HG03103 (cell line): ENCODE data around the gene FGF22.
"Not testable (repeated sequence)": the region's sequence is repeated elsewhere in the genome, so short reads cannot be mapped to it uniquely, and the experiment has no call there.

Experiments
- ATAC-seq: cut with Tn5 transposase; IDR thresholded peaks from one replicate; pipeline ENCODE4 v1.9.1; 2021; ENCODE audit warnings: low read depth; ENCODE audit not compliant: unreplicated experiment

The FGF22 gene

DNA sequence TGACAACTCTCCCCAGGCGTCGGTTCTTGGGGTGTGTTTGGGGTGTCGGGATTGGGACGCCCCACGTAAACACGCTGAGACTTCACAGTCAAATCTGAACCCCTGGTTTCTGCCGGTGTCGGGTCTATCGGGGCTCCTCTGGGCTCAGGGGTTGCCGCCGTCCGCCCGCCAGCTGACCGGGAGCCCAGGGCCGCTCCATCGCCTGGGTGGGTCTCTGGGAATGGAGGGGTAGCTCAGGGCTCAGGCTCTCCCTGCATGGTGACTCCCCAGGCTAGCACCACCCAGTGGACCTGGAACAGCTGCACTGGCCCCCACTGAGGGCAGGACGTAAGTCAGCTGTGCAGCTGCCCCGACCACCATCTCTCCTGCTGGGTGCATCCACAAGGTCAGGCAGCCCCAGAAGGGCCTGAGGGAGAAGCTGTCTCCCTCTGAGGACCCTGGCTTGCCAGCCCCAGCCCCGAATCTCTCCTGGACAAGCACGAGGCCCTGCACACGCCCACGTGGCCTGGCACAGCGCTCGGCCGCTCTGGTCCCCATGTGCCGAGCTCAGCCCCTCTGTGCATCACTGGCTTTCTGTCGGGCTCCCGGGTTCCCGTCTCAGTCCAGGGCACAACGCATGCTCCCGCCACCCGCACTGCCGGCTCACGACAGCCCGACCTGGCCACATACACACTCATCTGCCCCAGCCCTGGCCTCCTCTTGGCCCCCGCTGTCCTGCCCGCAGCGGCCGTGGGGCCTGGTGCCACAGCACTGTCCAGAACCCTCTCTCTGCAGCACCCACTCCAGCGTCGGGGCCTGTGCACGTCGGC, 17.3 kb downstream of the FGF22 start:
- ATAC-seq = no peak

DNA sequence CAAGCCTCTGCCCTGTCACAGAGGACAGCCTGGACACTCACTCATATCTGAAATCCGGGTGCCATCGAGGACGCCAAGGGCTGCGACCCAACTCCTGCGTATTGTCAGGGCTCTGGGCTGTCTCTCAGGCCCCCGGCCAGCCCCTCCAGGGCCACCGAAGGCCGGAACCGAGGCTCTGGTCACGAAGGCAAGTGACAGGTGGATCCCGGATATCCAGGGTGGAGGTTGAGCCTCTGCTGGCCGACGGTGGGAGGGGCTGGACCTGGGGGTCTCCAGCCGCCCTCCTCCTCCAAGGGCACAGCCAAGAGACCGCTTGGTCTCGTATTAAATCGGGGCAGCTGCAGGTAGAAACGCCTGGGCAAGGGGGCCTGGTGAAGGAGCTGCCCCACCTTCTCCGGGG, 17.9 kb downstream of the FGF22 start:
- ATAC-seq = no peak

DNA sequence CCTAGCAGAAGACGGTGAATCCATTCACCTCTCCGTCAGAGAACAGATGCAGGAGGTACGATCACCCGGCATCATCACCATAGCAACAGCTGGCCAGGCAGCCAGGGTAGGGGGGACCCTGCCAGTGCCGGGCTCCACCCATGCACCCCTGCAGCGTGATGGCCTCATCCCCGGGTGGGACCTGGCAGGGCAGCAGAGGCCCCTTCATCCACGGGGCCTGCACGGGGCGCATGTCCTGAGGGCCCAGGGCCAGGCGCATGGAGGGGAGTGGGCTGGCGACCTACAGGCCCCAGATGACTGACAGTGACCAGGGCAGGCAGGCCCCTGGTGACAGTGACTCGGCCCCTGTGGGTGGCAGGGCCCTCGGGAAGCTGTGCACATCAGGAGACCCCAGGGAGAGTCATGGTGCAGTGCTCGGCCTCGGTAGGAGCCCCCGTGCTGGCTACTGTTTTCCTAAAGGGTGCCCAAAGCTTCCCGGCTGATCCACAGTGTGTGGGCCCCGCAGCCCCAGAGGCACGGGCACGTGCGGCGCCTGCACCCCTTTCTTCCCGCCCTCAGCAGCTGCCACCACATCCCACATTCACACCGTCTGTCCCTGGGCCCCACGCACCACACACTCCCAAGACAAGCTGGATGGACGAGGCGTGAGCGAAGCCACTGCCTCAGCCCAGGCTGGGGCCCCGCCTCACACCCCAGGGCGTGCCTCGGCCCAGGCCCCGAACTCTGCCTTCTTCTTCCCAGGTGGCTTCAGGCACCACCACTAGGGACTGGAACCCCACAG, 18.6 kb downstream of the FGF22 start:
- ATAC-seq = no peak

GRCh38 chr19:658916-659839, 19.5 kb downstream of the FGF22 start:
- no peak for ATAC-seq

DNA sequence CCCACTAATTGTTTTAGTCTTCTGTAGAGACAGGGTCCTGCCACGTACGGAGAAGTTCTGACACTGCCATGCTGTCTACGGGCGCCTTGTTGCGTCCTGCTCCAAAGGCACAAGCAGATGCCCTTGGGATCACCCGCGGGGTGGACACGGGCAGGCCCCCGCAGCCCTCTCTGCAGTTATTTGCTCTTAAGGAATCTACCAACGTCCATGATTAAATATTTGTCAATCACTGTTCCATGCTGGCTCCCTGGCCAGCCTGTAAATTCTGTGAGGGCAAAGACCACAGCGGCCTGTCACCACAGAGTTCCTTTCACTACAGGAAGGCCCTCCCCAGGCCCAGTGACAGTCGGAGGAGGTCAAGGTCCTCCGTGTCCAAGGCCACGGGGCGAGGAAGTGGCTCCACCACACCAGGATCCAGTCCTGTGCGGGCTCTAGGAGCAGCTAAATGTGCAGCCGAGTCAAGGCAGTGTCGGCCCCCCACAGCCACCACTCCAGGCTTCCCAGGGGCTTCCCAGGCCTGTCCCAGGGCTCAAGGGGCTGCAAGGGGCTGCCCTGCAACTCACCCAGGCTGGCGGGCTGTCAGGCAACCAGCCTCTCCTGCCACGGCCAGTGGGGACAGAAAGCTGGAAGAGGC, 21.2 kb downstream of the FGF22 start:
- ATAC-seq = no peak

GRCh38 chr19:661427-662196, 21.9 kb downstream of the FGF22 start:
- no peak for ATAC-seq

DNA sequence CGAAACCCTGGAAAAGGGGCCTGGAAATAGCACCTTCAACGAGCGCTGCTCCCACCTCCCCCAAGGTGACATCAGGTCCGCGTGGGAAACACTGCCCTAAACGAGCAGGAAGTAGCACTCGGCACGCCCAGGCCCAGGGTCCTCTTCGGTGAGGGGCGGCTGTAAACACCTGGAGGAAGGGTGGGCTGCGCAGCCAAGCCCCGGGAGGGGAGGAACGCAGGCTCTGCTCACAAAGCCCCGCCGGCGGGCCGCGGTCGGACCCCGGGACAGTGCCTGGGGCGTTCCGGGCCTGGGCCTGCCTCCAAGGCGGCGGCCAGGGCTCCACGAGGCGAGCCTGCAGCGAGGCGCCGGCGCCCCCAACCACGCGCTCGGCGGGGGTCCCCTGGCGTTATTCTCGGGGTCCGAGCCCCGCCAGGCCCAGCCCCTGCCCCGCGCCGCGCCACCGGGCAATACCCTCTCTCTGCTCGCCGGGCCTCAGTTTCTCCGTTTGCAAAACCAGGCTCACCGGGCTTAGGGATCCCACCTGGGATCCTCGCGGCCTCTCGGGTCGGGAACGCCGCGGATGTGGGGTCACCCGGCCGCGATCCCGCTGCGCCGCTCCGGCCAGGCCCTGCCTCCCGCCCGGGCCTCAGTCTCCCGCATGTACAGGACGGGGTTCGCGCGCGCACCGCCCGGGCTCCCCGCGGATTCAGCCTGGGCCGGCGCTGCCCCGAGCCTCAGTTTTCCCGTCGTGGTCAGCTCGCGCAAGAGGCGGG, 22.7 kb downstream of the FGF22 start:
- ATAC-seq = no peak

DNA sequence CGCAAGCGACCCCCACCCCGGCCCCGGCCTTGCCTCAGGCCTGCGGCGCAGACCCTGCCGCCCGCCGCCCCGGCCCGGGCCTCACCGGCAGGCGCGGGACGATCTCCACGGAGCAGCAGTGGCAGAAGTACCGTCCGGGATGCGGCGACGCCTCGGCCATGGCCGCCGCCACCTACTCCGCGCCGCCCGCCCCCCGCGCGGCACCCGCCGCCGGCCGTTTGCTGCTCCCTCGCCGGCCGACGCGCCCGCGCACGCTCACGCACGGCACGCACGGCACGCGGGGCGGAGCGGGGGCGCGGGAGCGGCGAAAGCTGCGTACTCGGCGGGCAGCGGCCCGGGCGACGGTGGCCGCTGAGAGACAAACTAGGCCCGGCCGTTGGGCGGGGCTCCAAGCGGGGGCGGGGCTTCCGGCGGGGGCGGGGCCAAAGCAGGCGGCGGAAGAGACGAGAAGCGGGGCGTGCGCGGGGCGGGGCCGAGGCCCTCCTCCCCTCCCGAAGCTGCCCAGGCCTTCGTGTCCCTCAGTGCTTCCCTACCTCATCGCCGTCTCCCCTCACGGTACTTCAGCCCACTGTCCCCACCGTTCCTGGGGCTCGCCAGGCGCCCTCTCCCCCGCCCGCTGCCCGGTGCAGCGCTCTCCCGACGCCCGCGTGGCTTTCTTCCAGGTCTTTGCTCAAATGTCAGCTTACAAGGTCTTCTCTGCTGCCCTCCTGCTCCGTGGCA, 23.4 kb downstream of the FGF22 start, which contains the start of gene RNF126:
TSS of gene RNF126 (minus strand) at position 253 of the 720 bp plus-strand sequence. CDS start at position 160, 93 bp downstream.
- ATAC-seq = peak; percentile 50

- no peak for ATAC-seq
These were observed 24.0 kb downstream of the FGF22 start for GRCh38 chr19:663682-664117.

- no peak for ATAC-seq
These were observed 25.3 kb downstream of the FGF22 start for GRCh38 chr19:664913-665443.

GRCh38 chr19:666985-667573, 27.4 kb downstream of the FGF22 start:
- ATAC-seq = not testable (repeated sequence)

DNA sequence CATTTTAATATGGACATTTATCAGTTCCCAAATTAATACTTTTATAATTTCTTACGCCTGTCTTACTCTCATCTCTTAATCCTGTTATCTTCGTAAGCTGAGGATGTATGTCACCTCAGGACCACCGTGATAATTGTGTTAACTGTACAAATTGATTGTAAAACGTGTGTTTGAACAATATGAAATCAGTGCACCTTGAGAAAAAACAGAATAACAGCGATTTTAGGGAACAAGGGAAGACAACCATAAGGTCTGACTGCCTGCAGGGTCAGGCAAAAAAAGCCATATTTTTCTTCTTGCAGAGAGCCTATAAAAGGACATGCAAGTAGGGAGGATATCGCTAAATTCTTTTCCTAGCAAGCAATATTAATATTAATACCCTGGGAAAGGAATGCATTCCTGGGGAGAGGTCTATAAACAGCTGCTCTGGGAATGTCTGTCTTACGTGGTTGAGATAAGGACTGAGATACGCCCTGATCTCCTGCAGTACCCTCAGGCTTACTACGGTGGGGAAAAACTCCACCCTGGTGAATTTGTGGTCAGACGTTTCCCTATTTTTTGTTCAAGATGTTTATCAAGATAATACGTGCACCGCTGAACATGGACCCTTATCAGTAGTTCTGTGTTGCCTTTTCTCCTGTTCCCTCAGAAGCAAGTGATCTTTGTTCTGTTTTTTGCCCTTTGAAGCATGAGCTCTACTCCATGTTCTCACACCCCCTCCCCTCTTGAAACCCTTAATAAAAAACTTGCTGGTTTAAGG, 29.2 kb downstream of the FGF22 start:
- ATAC-seq = not testable (repeated sequence)

DNA sequence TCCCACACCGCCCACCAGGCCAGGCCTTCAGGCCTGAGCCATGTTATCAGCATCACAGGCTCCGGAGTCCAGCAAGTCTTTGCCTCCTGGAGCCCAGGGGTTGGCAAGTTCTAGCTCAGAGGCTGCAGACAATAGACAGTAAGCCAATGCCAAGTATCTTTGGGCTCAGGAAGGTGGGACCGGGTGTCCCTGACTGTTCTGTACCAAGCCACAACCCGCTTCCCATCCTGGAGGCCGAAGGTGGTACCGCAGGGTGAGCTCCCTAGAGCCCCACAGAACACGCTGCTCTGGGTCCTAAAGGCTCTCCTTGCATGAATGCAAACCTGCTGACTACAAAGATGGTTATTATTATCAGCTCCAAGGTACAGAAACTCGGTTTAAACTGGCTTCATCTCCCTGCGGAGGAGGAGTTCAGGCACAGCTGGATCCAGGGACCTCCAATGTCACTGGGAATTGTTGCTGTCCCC, 31.0 kb downstream of the FGF22 start:
- no peak for ATAC-seq

- ATAC-seq = no peak
These were observed 34.8 kb downstream of the FGF22 start for GRCh38 chr19:674282-675151.

- ATAC-seq = no peak
These were observed 36.3 kb downstream of the FGF22 start for GRCh38 chr19:676007-676338.
